ENCODE measurements around the gene ITPKA. TPM values are rescaled to one million over a fixed set of nuclear protein-coding genes. Genes with fewer than 3 reads are reported as not detected.

The ITPKA gene
- total and polyA plus RNA-seq, 2 donors (not counting 1 experiment from before 2014, with no cell fraction given): 0.22 TPM; not detected in 1

DNA sequence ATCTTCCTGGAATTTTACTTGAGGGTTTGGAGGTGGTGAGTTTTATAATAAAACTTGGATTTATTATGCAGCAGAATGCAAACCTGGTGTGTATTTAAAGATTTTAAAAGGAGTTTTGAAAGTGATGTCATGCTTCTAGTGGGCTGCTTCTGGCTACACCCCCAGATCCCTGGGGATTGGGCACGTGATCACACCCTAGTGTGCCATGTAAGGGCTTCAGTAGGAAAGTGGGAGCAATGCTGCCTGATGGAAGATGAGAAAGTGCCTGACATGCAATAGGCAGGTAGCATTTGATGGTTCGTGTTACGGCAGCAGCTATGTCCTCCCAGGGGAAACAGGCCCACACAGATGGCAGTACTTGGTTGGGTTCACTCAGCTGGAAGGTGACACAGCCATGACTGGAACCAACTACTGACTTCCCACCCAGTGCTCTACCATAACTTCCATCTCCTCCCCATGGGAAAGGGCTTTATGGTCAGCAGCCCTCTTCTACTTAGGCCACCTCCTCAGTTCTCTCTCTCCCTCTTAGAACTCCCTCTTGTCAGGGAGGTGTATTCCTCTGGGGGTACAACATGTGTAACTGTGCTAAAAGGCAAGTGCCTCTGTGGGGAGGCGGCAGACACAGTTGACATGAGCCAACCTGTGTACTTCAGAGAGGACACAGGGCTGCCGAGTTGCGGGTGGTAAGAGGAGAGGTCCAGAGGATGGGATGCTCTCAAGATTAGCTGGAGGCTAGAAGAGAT, 5.6 kb downstream of the ITPKA start:
- no peaks in the 10 kb centered on the region for H3K9me3 Mint-ChIP-seq (ENCODE audit: insufficient read depth)
- H3K4me1 Mint-ChIP-seq: peaks cover 44% of the 10 kb centered on the region
- Histone ChIP-seq H3K9me3 (ENCODE audit: control extremely low read depth in 1 of 3, control insufficient read depth in 2 of 3, insufficient read depth in 1 of 3, low read length in 2 of 3) (peaks cover 0 to 24% (median 0%) of the 10 kb centered on the region in 3 donors), H3K79me2 (ENCODE audit: control insufficient read depth, insufficient read depth, low read length) (no peaks in the 10 kb centered on the region), H3K36me3 (replicated peaks in 1 of 2; ENCODE audit: control extremely low read depth in 1 of 2, control insufficient read depth in 1 of 2, extremely low read depth in 1 of 2, insufficient read depth in 2 of 2, low read length in 1 of 2) (no peaks in the 10 kb centered on the region), H3K9ac (ENCODE audit: low read length) (no peak overlapping the region), H3K4me1 (ENCODE audit: control insufficient read depth in 2 of 2, insufficient read depth in 2 of 2, low read length in 2 of 2) (peaks cover 55 to 61% of the 10 kb centered on the region in 2 donors), H4K20me1 (ENCODE audit: control insufficient read depth, insufficient read depth, low read length, poor library complexity, severe bottlenecking) (peaks cover 19% of the 10 kb centered on the region), H3K4me3 (ENCODE audit: control extremely low read depth in 1 of 5, extremely low read depth in 1 of 5, insufficient read depth in 1 of 5, low read depth in 2 of 5, low read length in 4 of 5) (no peak overlapping the region), H3K4me2 (replicated peaks; ENCODE audit: low read depth, low read length, poor library complexity, severe bottlenecking) (no peak overlapping the region), H3K27ac (ENCODE audit: low read length in 2 of 2) (no peak overlapping the region), H2AFZ (ENCODE audit: insufficient read depth, low read depth, low read length, poor library complexity, severe bottlenecking) (no peak overlapping the region), H3K27me3 (replicated peaks in 1 of 4; ENCODE audit: control extremely low read depth in 1 of 4, control insufficient read depth in 3 of 4, insufficient read depth in 4 of 4, low read length in 3 of 4) (peaks cover 0 to 87% (median 48%) of the 10 kb centered on the region in 4 experiments)
- intact Hi-C loops (cut with micrococcal nuclease): no loop called here
- TF ChIP-seq CTCF (IDR thresholded peaks at IDR 0.05) (no peak), EZH2 (IDR thresholded peaks at IDR 0.05; ENCODE audit: borderline replicate concordance, insufficient read depth, low read depth, low read length, poor library complexity, severe bottlenecking) (no peak)
- H3K4me3 Mint-ChIP-seq: no peak overlapping the region
- ATAC-seq (ENCODE audit: low read depth): no peak
- 25% methylated on average over 4 of the region's 6 CpGs for WGBS (ENCODE audit: insufficient coverage)
- H3K27ac Mint-ChIP-seq: peak overlapping the region; percentile 32
- ChIA-PET CTCF (no interaction called here), POLR2A (interaction anchor here (0.9 kb wide), 1 partner anchor 14 kb away, joined by 3 read pairs; the partner anchor contains the start of gene LTK)
- H3K27me3 Mint-ChIP-seq: peaks cover 45% of the 10 kb centered on the region
- DNase-seq: peak; percentile 46

All from B cell (primary cell).